ENCODE data around the gene ELL.
"Not testable (repeated sequence)": the region's sequence is repeated elsewhere in the genome, so short reads cannot be mapped to it uniquely, and the experiment has no call there.

Gene ELL

DNA sequence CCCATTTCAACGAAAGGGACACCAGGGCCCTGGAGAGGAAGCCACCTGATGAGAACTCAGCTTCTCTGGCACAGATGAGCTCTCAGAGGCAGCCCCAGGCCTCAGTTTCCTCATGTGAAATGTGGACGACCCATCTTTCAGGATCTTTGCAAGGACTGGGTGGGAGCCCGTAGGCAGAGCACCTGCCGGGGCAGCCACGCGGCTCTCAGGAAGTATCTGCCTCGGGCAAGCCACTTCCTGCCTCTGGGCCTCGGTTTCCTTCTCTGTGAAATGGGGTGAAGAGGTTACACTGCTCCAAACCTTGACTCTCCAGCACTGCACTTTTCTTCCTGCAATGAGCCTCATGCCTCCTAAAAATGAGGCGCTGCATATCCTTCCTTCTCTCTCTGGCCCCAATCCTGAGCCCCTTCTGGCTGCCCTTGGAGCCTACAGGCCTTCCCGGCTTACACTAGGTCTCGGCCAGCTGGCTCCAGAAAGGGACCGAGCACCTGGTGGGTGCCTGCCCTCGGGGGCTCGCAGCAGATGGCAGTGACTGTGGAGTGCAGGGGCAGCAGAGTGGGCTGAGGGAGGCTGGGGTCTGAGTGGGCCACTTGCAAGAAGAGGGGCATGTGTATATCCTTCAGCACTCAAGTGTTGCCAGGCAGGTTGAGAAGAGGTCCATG, 99.2 kb downstream of the ELL start:
- DNase-seq (ENCODE audit: low spot score), result no peak

DNA sequence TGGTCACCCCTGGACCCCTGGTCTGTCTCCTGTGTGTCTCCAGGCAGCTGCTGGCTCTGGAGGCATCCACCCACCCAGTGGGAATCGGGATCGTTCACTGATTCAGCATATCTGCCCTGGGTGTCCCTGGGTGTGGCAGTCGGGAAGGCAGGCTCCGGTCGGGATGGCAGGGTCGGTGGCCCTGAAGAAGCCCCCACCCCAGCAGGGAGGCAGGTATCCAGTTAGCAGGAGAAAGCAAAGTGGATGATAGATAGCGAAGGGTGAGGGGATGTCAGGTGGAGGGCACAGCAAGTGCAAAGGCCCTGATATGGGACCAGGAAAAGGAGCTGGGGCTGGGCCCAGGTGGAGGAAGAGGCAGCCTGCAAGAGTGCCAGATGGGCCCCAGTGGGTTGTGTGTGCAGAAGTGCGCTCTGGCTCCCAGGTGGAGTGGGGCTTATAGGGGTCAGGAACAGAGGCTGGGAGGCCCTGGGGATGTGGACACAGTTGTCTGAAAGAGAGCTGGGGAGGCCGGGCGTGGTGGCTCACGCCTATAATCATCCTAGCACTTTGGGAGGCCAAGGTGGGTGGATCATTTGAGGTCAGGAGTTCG, 100.4 kb downstream of the ELL start:
- no peak for DNase-seq (ENCODE audit: low spot score)

DNA sequence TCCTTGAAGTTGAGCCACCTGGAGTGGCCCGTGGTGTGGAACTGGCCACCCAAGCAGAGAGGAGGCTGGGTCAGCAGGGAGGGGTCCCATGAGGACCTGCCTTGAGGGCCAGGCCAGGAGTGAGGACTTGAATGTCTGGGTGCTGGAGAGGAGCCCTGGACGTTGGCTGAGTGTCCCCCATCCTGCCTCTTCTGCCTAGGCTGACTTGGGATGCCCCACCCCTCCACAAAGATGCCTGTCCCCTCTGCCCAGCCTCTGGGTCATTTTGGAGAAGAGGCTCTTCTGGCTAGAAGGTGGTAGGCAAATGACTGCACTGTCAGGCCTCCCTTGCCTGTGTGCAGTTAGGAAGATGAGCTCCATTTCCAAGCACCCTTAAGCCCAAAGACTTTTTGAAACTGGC, 100.9 kb downstream of the ELL start:
- DNase-seq (ENCODE audit: low spot score), result no peak

DNA sequence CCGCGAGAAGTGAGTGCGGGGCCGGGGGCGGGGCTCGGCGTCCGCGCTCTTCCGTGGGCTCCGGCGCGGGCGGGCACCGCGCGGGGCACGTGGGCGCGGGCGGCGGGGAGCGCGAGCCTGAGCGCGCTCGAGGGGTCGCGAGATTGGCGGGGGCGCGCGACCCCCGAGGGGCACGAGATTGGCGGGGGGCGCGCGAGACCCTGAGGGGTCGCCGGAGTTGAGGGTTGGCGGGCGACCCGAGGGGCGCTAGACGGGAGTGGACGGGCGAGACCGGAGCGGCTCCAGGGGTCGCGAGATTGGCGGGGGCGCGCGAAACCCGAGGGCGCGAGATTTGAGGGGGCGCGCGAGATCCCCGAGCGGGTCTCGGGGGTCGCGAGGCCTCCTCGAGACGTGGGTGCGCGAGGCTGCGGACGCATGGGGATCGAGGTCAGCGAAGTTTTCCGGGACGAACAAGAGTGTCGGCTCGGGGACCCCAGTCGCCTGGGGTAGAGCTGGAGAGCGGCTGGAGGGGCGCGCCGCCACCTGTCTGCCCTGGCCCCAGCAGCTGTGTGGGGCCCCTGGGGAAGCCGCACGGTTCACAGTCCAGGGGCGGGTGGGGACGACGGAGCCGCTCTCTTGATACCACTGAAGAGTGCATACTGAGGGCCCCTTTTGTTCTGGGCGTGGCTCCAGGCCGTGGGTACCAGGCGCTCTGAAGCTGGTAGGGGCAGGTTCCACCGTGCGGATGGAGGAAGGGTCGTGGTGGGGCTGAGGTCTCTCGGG, 102.0 kb downstream of the ELL start:
- DNase-seq (ENCODE audit: low spot score), result peak; percentile 42

DNA sequence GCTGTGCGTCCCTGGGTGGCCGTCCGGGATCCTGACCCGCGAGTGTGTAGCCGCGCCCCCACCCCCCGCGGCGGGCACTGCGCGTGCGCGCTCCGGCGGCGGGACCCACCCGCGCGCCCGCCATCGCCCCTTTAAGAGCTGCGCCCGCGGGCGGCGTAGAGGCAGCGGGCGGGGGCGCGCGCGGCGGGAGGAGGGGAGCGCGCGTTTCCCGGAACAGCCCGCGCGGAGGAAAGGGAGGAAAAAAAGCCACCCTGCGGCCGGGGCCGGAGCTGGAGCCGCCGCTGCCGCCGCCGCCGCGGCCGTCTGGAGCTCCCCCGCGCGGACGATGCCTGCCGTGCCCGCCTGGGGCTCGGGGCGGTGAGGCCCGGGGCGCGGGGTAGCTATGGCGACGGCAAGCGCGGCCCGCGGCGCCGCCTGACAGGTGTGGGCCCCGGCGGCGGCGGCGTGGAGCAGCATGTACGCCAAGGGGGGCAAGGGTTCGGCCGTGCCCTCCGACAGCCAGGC, 102.6 kb downstream of the ELL start, which contains the start of gene SSBP4:
SSBP4 (plus strand) TSS at position 204 of the 504 bp plus-strand sequence; CDS start at position 455, 251 bp downstream.
- DNase-seq (ENCODE audit: low spot score), result peak; percentile 92

DNA sequence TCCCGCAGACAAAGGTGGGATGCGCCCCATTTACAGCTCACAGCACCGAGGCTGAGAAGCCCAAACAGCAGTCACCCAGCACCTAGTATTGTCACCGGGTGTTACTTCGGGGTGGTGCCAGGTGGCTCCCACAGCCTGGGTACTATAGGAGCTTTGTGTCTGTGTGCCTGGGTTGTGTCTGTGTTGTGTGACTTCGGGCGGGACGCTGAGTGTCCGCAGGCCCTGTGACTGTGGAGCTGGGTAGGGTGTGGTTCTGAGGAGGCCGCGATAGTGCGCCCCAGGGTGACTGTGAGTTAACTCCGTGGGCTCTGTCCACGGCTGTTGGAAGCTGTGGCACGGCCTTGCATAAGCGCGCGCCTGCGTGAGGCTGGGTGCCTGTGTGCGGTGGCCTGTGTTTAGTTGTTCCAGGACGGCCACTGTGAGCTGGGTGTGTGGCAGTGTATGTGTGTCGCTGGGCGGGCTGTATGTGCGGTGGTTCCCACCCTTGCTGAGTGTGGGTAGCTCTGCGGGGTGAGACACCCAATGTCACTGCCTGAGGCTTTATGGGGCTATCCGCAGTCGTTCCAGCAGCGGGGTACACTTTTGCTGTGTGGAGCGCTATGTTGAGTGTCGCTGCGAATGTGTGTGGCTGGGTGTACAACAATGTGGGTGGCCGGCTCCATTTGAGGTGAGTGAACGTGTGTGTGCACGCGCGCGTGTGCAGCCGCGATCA, 103.2 kb downstream of the ELL start:
- DNase-seq (ENCODE audit: low spot score), result no peak

DNA sequence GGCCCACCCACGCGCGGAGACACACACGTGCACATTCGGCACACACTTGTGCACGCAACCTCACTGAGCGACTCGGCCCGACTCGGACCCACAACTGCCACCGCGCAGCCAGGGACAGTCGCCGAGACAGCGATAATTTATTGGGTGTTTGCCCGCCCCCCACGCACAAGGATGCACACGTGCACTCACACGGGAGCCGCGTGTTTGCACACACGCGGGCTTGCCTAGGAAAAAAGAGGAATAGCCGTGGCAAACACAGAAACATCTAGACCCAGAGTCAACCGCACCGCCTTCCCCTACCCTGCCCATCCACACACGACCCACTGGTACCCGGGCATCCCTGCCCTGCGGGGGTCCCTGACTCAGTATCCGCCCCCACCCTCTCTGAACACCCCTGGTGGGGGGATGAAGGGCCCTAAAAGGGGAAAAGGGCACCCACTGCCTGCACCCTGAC, 103.8 kb downstream of the ELL start:
- no peak for DNase-seq (ENCODE audit: low spot score)

DNA sequence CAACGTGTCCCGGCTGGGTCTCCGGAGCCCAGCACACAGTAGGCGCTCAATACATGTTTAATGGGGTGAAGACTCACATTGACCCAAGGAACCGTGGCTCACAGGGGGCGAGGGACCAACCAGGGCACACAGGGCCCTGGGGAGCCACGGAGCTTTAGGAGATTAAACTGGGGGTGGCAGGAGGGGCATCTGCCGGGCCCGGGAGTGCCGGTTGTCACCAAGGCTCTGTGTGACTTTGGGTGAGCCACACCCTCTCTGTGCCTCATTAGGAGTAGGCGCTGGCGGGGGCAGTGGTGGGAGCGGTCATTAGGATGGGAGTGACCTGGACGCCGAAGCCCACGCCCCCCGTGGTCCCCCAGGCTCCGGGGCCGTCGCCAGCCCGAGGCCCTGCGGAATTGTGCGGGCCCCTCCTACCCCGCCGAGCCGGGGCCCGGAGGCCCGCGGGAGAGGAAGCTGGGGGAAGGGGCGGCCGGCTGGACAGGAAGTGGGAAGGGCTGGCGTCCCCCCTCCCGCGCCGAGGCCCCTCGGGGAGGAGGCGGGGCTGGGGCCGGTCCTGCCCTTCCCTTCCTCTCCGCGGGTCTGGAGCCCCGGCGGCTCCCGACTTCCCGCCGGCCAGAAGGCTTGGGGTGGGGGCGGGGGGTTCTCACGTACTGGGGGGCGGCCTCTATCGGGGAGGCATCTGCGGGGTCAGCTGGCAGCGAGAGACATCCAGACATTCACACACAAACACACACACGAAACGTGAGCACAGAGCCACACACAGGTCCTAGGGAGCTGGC, 104.4 kb downstream of the ELL start:
- DNase-seq (ENCODE audit: low spot score), result peak; percentile 85

DNA sequence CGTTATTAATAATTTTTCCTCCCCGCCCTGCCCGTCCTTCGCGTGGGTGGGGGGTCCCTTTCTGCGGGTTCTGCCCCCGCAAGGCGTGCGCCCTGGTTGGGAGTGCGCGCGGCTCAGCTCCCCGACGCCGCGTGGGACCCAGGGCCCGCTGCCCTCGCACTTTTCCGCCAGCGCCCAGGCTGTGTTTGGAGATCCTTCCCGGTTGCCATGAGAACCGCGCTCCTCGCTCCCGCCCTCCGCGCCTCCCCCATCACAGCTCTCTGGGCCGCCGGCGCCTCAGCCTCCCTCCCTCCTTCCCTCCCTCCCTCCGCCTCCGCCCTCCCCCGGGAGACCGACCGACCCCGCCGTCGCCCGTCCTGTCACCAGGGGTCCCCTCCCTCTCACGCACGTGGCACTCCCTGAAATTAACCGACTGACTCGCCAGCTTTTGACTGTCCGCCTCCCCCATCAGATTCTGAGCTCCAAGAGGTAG, 105.1 kb downstream of the ELL start:
- DNase-seq (ENCODE audit: low spot score), result peak; percentile 82

DNA sequence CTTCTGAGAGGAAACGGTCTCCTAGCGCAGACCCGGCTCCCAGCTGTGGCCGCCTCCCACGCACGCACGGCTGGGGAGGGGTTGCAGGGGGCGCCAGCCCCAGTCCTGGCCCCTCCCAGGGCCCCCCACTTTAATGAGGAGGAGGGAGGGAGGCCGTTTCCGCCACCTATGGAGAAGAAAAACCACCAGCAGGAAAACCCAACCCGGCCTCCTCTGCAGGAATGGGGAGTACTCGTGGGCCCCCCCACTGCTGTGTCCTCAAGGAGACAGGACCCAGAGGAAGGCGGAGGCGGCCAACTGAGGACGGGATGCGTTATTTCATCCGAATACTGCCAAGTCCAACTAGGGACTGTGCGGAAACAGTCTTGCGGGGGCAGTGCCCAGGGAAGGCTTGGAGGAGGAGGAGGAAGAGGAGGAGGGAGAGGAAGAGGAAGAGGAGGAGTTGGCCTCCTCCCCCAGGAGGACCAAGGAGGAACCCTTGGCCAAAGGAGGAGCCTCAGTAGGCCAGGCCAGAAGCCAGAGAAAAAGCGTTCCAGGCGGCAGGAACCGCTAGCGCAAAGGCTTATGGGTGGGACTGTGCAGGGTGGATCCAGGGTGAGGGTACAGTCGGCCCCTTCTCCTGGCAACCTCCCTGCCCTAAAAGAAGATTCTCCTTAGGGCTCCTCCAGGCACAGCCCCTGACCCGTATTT, 106.5 kb downstream of the ELL start:
- DNase-seq (ENCODE audit: low spot score), result no peak

DNA sequence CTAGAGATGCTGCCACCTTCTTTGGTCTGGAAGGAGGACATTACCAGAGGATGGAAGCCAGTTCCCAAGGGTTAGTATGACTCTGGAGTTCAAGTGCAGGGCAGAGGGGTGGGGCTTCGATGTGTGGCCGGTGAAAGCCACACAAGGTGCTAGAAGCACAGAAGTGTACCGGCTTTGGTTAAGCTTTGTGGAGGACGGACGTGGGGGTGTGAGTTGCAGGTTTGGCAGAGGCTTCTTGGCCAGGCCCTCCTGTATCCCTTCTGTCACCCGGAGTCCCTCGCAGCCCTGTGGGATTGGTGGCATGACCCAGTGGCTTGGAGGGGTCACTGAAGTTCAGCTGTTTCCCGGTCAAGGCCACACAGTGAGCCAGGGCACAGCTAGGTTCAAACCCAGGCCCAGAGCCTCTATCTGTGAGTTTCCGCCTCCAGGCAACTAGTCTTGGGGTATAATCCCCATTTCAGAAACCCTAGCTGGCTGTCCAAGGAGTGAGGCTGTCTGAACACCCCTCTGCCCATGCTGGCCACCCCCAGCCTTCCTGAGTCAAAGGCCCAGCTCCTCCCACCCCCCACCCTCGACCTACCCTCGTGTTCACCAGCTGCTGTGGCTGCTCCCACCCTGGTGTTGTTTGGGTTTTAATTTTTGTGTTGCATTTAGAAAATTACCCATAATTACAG, 107.2 kb downstream of the ELL start:
- DNase-seq (ENCODE audit: low spot score), result no peak

DNA sequence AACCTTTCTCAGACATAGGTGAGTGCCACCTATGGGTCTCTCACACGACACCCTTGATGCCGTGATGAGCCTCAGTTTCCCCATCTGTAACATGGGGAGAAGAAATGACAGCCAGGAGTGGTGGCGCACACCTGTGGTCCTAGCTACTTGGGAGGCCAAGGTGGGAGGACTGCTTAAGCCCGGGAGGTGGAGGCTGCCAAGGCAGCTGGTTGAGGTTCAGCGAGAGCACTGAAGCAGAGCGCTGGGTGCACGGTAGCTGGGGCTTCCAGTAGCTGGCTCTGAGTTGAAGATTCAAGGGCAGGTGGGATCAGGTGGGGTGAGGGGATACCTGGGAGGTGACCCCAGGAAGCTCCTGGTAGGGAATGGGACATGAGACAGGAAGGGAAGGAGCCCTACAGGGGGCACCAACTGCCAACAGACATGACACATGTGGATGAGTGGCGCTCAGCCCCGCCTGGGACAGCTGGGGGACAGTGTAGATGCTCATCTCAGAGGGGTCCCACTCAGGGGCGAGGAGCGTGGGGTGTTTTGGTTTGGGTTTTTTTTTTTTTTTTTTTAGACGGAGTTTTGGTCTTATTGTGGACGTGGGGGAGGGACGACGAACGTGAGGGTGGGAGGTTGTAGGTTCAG, 109.1 kb downstream of the ELL start:
- no peak for DNase-seq (ENCODE audit: low spot score)

DNA sequence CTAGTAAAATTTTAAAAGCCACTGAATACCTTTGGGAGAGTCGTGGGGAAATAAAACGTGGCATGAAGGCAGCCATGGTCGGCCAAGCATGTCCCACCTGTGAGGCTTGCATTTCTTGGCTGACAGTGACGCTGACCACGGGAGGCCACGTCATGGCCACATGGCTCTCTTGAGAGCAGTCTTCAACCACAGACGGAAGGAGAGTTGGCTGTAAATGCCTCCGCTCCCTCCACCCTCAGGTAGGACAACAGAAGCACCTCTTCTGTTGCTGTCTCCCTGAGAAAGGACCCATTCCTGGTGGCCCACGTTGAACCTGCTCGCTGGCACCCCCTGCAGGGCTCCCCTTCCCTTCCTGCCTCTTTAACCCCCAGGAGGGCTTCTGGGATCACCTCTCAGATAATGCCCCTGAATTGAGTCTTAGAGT, 113.8 kb downstream of the ELL start:
- peak; percentile 57 for DNase-seq (ENCODE audit: low spot score)

DNA sequence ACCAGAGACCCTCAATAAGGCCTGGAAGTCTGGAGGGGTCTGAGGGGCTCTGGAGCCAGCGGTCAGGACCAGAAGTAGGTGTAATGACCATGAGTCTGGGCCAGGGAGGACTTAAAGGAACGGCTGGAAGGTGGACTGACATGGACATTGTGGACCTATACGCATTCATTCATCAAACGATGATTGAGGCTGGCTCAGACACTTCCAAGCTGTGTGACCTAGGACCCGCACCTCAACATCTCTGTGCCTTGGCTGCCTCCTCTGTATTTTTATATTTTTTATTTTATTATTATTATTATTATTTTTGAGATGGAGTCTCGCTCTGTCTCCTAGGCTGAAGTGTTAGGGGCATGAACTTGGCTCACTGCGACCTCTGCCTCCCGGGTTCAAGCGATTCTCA, 115.1 kb downstream of the ELL start:
- DNase-seq (ENCODE audit: low spot score), result no peak

DNA sequence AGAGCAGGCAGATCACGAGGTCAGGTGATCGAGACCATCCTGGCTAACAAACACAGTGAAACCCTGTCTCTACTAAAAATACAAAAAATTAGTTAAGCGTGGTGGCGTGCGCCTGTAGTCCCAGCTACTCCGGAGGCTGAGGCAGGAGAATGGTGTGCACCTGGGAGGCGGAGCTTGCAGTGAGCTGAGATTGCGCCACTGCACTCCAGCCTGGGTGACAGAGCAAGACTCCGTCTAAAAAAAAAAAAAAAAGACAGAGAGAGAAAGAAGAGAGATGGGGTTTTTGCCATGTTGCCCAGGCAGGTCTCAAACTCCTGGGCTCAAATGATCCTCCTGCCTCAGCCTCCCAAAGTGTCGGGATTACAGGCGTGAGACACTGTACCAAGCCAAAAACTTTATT, 116.1 kb downstream of the ELL start:
- not testable (repeated sequence) for DNase-seq (ENCODE audit: low spot score)

DNA sequence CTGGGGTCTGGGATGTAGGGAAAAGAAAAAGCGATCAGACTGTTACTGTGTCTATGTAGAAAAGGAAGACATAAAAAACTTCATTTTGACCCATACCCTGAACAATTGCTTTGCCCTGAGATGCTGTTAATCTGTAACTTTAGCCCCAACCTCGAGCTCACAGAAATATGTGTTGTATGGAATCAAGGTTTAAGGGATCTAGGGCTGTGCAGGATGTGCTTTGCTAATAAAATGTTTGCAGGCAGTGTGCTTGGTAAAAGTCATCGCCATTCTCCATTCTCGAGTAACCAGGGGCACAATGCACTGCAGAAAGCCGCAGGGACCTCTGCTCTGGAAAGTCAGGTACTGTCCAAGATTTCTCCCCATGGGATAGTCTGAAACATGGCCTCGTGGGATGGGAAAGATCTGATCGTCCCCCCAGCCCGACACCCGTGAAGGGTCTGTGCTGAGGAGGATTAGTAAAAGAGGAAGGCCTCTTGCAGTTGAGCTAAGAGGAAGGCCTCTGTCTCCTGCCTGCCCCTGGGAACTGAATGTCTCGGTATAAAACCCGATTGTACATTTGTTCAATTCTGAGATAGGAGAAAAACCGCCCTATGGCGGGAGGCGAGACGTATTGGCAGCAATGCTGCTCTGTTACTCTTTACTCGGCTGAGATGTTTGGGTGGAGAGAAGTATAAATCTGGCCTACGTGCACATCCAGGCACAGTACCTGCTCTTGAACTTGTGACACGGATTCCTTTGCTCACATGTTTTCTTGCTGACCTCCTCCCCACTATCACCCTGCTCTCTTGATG, 119.2 kb downstream of the ELL start:
- not testable (repeated sequence) for DNase-seq (ENCODE audit: low spot score)

DNA sequence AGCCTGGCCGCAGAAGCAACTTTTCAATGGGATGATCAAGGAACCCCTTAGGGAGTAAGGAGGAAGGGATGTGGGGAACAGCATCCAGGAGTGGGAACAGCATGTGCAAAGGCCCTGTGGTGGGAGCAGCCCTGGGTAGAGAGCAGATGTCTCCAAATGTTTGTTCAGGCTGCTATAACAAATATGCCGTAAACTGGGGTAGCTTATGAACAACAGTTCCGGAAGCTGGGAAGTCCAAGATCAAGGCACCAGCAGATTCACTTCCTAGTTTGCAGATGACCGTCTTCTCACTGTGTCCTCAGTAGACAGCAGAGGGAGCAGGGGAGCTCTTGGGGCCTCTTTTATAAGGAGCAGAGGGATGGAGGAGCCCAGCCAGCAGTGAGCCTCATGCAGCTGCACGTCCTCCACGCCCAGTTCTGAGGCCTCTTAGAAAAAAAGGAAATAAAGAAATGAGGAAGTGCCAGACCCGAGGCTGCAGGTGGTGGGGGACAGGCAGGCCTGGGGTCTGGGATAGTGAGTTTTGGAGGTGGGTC, 120.2 kb downstream of the ELL start:
- DNase-seq (ENCODE audit: low spot score), result peak; percentile 63

DNA sequence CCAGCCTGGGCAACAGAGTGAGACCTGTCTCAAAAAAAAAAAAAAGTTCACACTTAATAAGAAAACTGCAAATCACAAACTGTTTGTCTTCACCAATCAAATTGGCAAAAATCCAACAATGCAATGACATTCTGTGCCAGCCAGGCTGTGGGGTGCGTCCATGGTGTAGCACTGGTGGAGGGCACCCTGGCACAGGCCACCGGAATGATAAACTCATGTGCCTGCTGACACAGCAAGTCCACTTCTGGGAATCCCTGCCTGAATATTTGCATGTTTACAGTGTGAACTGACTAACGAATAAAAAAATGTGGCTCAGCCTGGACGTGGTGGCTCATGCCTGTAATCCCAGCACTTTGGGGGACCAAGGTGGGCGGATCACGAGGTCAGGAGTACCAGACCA, 122.9 kb downstream of the ELL start:
- DNase-seq (ENCODE audit: low spot score), result no peak
